Measurements from ENCODE around the gene SPAAR.
A peak's percentile ranks its signal among the peaks of the same experiment; 100 is the strongest.
"Not testable (repeated sequence)": the region's sequence is repeated elsewhere in the genome, so short reads cannot be mapped to it uniquely, and the experiment has no call there.

The SPAAR gene

GRCh38 chr9:35923598-35923926 is 14.3 kb downstream of the SPAAR start:
- no peak for DNase-seq (ENCODE audit: low read depth)

DNA sequence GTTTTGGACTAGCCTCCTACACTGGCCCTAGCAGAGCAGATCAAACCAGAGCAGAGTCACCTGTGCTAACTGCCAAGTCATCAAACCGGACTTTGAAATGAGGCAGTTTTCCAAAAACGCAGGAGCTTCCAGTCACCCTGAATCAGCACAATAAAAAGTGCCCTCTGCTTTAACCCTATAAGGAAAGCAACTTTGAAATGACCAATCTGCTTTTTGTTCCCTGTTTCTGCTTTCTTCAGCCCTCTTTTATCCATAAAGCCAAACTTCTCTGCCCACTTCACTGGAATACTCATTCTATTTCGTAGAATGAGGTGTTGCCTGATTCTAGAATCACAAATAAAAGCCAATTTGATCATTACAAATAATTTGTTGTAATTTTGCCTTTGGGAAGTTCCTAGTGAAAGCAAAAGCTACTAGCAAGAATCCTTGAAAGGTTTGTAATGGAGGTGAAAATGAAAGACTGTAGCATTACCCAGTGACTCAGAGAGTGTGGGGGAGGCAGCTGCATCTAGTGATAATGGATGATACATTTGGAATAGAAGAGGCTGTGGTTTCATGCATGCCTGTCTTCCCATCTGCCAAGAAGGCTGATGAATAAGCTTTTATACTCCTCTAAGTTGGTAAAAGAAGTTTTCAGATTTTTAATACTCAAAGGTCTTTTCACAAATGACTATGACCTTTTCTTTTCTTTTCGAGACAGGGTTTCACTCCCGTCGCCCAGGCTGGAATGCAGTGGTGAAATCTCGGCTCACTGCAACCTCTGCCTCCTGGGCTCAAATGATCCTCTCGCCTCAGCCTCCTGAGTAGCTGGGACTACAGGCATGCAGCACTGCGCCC is 14.9 kb downstream of the SPAAR start:
- DNase-seq (ENCODE audit: low read depth): peak; percentile 92

GRCh38 chr9:35928591-35929452 is 19.5 kb downstream of the SPAAR start:
- DNase-seq (ENCODE audit: low read depth): no peak

DNA sequence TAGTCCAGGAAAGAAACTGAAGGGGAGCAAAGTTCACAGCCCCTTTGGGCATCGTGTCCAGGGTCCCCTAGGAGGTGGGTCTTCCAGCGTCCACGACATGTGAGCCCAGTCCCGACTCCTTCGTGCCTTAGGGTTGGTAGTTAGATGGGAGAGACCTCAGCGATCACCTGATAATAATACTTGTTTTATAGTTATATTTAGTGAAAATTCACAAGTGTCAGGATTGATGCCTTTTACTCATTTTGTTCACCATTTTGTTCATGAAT is 20.1 kb downstream of the SPAAR start:
- no peak for DNase-seq (ENCODE audit: low read depth)

- DNase-seq (ENCODE audit: low read depth): no peak
Observed at GRCh38 chr9:35930521-35930920, 21.2 kb downstream of the SPAAR start.

DNA sequence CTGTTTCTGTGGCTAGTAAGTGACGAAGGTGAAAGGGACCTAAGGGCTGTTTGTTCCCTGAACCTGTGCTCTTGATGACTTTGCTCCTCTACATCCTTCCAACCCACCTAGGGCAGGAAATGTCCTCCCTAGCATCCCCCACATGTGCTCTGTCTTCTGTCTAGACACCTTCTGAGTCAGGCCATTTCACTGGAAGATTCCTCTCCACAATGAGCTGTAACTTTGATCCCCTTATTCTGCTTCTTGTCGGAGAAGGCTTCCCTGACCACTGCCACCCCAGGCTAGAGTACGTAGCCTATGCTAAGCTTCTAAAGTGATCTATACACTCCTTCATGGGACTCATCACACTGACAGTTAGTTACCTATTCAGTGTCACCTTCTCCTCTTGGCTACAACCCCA is 21.7 kb downstream of the SPAAR start:
- no peak for DNase-seq (ENCODE audit: low read depth)

GRCh38 chr9:35932735-35933134 is 23.4 kb downstream of the SPAAR start:
- DNase-seq (ENCODE audit: low read depth): no peak

GRCh38 chr9:35933550-35934067 is 24.3 kb downstream of the SPAAR start:
- DNase-seq (ENCODE audit: low read depth): no peak

DNA sequence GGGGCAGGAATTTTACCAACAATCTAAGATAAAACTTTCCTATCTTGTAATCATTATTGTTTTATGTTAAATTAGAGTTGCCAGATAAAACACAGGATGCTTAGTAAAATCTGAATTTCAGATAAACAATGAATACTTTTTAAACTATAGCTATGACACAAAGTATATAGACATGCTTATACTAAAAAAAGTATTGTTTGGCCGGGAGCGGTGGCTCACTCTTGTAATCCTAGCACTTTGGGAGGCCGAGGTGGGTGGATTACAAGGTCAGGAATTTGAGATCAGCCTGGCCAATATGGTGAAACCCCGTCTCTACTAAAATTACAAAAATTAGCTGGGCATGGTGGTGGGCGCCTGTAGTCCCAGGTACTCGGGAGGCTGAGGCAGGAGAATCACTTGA is 24.8 kb downstream of the SPAAR start:
- not testable (repeated sequence) for DNase-seq (ENCODE audit: low read depth)

DNA sequence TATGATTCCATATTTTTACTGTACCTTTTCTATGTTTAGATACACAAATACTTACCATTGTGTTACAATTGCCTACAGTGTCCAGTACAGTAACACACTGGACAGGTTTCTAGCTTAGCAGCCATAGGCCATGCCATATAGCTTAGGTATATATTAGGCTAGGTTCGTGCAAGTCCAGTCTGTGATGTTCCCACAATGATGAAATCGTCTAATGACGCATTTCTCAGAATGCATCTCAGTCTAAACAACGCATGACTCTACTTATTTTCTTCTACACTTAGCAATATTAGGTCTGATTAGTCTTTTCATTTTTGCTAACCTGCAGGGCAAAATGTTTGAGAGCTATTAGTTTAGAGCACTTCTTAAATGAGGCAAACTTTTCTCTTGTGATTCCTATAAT is 26.0 kb downstream of the SPAAR start:
- peak; percentile 26 for DNase-seq (ENCODE audit: low read depth)

GRCh38 chr9:35935755-35936509 is 26.6 kb downstream of the SPAAR start:
- DNase-seq (ENCODE audit: low read depth): peak; percentile 41

GRCh38 chr9:35937227-35937626 is 27.9 kb downstream of the SPAAR start:
- peak; percentile 38 for DNase-seq (ENCODE audit: low read depth)

GRCh38 chr9:35938474-35939356 is 29.4 kb downstream of the SPAAR start:
- DNase-seq (ENCODE audit: low read depth): no peak

- no peak for DNase-seq (ENCODE audit: low read depth)
Observed at GRCh38 chr9:35939679-35940250, 30.5 kb downstream of the SPAAR start.

DNA sequence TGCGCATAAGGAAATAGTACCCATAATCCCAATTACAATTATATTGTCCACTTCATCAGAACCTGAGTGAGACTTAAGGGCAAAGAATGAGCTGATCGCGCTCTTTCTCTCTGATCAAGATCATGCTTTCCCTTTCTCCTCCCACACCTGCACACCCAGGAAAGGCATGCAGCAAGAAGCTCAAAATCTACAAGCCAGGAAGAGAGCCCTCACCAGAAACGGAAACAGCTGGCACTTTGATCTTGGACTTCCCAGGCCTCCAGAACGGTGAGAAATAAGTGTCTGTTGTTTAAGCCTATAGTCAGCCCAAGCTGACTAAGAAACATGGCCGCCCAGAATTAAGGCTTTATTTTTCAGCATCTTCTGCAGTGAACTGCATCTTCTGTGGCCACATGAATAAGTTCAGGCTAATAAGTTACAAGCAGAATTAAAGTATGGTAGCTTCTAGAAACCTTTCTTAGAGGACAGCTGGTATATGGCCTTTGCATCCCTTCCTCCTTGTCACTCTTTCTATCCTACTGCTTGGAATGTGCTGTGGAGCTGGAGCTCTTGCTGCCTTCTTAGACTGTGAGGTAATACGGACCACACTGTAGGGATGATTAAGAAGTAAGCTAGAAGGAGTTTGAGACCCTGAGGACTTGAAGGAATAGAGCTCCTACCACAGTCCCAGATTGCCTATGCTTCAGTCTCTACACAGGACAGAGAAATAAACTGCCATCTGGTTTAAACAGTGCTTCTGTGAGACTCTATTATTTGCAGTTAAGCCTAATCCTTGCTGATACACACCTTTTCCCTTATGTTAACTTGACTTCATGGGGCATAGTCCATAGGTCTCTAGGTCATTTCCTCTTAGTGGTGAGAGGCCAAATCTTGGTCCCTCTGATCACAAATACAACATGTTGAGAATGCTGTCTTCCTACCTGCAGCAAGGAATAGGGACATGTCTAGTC is 31.4 kb downstream of the SPAAR start:
- no peak for DNase-seq (ENCODE audit: low read depth)

DNA sequence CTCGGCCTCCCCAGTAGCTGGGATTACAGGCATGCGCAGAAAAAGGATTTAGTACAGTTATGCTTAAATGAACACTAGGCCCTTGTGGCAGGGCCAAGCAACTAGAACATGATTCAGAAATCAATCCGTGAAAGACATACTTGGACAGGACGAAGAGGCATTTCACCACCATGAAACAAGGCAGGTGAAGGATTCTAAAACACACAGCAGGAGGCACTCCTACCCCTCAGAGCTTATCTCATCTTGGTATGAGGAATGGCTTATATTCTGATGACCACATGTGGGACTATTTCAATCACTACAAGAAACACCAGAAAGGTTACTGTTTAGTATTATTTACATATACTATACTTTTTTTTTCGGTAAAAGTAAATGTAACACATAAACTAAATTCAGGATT is 33.0 kb downstream of the SPAAR start:
- DNase-seq (ENCODE audit: low read depth): no peak

- DNase-seq (ENCODE audit: low read depth): no peak
Observed at GRCh38 chr9:35944173-35944572, 34.9 kb downstream of the SPAAR start.

DNA sequence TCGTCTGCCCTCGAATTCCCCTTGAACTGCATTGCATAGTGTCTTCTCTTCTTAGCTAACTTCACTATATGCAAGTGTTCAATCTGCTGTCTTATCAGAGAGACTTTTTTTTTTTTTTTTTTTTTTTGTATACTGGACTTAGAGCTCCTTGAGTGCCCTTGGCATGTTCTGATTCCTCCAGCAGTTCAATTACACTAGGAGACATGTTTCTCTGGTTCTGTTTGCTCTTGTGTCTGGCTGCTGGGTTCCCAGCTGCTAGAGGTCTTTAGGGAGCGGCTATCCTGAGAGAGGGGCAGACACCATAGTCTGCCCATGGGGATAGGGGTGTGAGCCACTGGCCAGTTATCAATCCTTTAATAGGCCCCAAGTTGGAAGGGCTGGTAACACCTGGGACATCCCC is 35.6 kb downstream of the SPAAR start:
- no peak for DNase-seq (ENCODE audit: low read depth)

DNA sequence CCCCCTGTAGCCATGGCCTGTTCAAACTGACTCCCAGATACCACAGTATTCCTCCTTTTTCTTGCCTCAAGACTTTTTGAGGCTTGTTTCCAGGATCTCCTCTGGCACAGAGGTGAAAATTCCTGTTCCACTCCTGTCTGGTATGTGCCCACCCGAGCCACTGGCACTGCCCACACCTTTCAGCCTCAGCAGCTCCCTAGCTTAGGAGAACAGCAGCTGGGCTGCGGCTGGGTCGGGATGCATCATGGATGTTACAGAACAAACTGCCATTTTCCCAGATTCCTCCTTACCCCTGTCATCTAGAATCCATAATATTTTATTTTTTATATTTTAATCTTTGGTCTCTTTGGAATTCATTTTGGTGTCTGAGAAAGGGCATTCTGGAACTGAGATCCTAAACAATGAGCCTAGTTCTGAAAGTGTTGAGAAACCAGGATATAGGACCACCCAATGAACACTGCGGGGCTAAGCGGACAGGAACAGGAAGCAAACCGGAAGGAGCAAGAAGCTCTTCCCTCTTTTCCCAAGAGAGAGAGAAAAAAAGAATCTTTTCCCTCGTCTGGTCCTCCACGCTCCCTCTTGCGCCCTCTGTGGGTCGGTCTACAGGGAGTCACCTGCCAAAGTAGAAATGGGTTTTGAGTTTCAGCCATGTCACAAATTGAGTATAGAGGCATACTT is 36.2 kb downstream of the SPAAR start:
- peak; percentile 93 for DNase-seq (ENCODE audit: low read depth)

DNA sequence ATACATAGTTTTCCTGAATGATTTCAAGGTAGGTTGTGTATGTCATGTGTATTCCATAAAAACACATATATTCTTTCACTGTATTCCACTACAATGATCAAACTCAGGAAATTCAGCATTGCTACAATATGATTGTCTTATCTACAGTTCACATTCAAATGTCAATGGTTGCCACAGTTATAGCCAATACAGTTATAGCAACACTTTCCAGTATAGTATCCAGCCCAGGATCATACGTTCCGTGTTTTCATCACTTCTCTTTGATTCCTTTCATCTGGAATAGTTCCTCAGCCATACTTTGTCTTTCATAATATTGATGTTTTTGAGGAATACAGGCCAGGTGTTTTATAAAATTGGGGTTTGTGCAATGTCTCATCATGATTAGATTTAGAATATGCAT is 39.2 kb downstream of the SPAAR start:
- DNase-seq (ENCODE audit: low read depth): no peak
